Naive thymus-derived CD4-positive, alpha-beta T cell (primary cell): ENCODE measurements around the gene PLA2G3. TPM values are rescaled to one million over a fixed set of nuclear protein-coding genes. Genes with fewer than 3 reads are reported as not detected.

ENCODE experiments used
- ATAC-seq: fragments of 150-1000 bp; cut with Tn5 transposase; 2 replicates; pipeline ENCODE4 v1.10.0; 2021; ENCODE audit warnings: mild to moderate bottlenecking, moderate library complexity
- CTCF ChIA-PET: fragments of 350-600 bp; sonication (Branson Sonifier 250); formaldehyde crosslinking; loops from one replicate; lab custom pipeline; 2021; ENCODE audit warnings: antibody characterized with exemption; lab: Charles Lee
- POLR2A ChIA-PET: fragments of 350-600 bp; sonication (Branson Sonifier 250); formaldehyde crosslinking; loops from one replicate; lab custom pipeline; 2021; ENCODE audit warnings: antibody characterized with exemption, inconsistent platforms; lab: Charles Lee
- DNase-seq, 9 donors: peaks; one replicate each; pipeline versions ENCODE4 v3.0.0 to v3.0.0-alpha.2; 2020 to 2022; ENCODE audit warnings: mixed read lengths in 1 of 9
- H3K27ac ChIP-seq: one replicate; pipeline ENCODE4 v1.7.0; 2013; ENCODE audit warnings: mild to moderate bottlenecking, low read depth, low read length, moderate library complexity
- H3K27me3 ChIP-seq, 2 donors: one replicate each; pipeline ENCODE4 v1.7.0; 2013; ENCODE audit warnings: low read length in 2 of 2, mild to moderate bottlenecking in 2 of 2, moderate library complexity in 2 of 2; ENCODE audit not compliant: control insufficient read depth in 2 of 2, insufficient read depth in 2 of 2
- H3K36me3 ChIP-seq, 3 experiments: 1 replicate in 2 of 3; 2 replicates in 1 of 3; pipeline ENCODE4 v1.7.0; 2013; ENCODE audit warnings: low read length in 3 of 3, mild to moderate bottlenecking in 3 of 3, moderate library complexity in 1 of 3; ENCODE audit not compliant: insufficient read depth in 3 of 3, control insufficient read depth in 2 of 3
- H3K4me1 ChIP-seq, 2 donors: one replicate each; pipeline ENCODE4 v1.7.0; 2013; ENCODE audit warnings: low read length in 2 of 2, mild to moderate bottlenecking in 2 of 2, moderate library complexity in 1 of 2; ENCODE audit not compliant: control insufficient read depth in 2 of 2, insufficient read depth in 2 of 2
- H3K4me3 ChIP-seq: 2 replicates; pipeline ENCODE4 v1.7.0; 2013; ENCODE audit warnings: mild to moderate bottlenecking, low read length
- H3K9me3 ChIP-seq, 3 experiments: 1 replicate in 2 of 3; 2 replicates in 1 of 3; pipeline ENCODE4 v1.7.0; 2013; ENCODE audit warnings: low read length in 3 of 3; ENCODE audit not compliant: control insufficient read depth in 2 of 3
- H3K27ac Mint-ChIP-seq, 9 donors: one replicate each; pipeline ENCODE4 v1.8.0; 2020 to 2022; ENCODE audit warnings: mixed read lengths in 9 of 9, mild to moderate bottlenecking in 8 of 9, moderate library complexity in 5 of 9, inconsistent platforms in 2 of 9
- H3K27me3 Mint-ChIP-seq, 5 donors: one replicate each; pipeline ENCODE4 v1.8.0; 2021 to 2022; ENCODE audit warnings: mixed read lengths in 5 of 5, mild to moderate bottlenecking in 1 of 5
- H3K36me3 Mint-ChIP-seq, 5 donors: one replicate each; pipeline ENCODE4 v1.8.0; 2020 to 2022; ENCODE audit warnings: mixed read lengths in 5 of 5, mild to moderate bottlenecking in 3 of 5, inconsistent platforms in 1 of 5
- H3K4me1 Mint-ChIP-seq, 7 donors: one replicate each; pipeline ENCODE4 v1.8.0; 2020 to 2022; ENCODE audit warnings: mixed read lengths in 7 of 7, mild to moderate bottlenecking in 3 of 7, inconsistent platforms in 1 of 7
- H3K4me3 Mint-ChIP-seq, 10 donors: one replicate each; pipeline ENCODE4 v1.8.0; 2020 to 2022; ENCODE audit warnings: mild to moderate bottlenecking in 10 of 10, mixed read lengths in 10 of 10, moderate library complexity in 6 of 10, inconsistent platforms in 2 of 10
- H3K9me3 Mint-ChIP-seq, 11 donors: one replicate each; pipeline ENCODE4 v1.8.0; 2020 to 2022; ENCODE audit warnings: mixed read lengths in 11 of 11, mild to moderate bottlenecking in 4 of 11, inconsistent platforms in 1 of 11, moderate library complexity in 1 of 11
- intact Hi-C, 2 donors: fragments of 100-400 bp; cut with micrococcal nuclease; formaldehyde crosslinking; loops; one replicate each; pipeline ENCODE4 v1.15.1; 2023
- polyA plus RNA-seq, 2 donors: library from polyadenylated mRNA; unstranded; fragments of 300-500 nt; fragmentation: Illumina TruSeq; gene quantifications; one replicate each; pipeline ENCODE4 v1.2.3, GENCODE V29; 2021
- total RNA-seq, 6 experiments: library from RNA in 5 of 6; stranded (reverse) in 5 of 6; gene quantifications; 1 replicate in 5 of 6; 2 replicates in 1 of 6; pipeline ENCODE4 v1.2.3 and lab custom pipeline; 2021 to 2026

PLA2G3 gene
- total and polyA plus RNA-seq, 7 experiments from 2014 or later: not detected

GRCh38 chr22:31162015-31162765 lies 21.9 kb upstream of the PLA2G3 start:
- H3K27ac ChIP-seq: peak overlapping the region; percentile 12
- H3K4me1 Mint-ChIP-seq: peaks cover 30 to 54% (median 45%) of the 10 kb centered on the region in 7 donors
- CTCF ChIA-PET: interaction anchor here (0.7 kb wide), 1 partner anchor 901 kb away, joined by 3 read pairs; no protein-coding TSS in a partner anchor

GRCh38 chr22:31161386-31161785 lies 21.1 kb upstream of the PLA2G3 start:
- ChIA-PET CTCF (interaction anchor here (0.7 to 1.0 kb wide), 2 partner anchors 30 to 901 kb away, joined by 3 read pairs; no protein-coding TSS in a partner anchor), POLR2A (interaction anchor here (1.2 kb wide), 3 partner anchors 78 to 129 kb away, joined by 3 to 7 read pairs (median 3); no protein-coding TSS in a partner anchor)
- H3K27me3 Mint-ChIP-seq: peaks cover 0 to 13% (median 0%) of the 10 kb centered on the region in 5 donors
- H3K27me3 ChIP-seq: no peaks in the 10 kb centered on the region
- H3K36me3 Mint-ChIP-seq: peaks cover 0 to 10% (median 3%) of the 10 kb centered on the region in 5 donors
- peaks cover 0 to 19% (median 0%) of the 10 kb centered on the region in 3 experiments for H3K36me3 ChIP-seq
- H3K4me1 ChIP-seq: peaks cover 12 to 17% of the 10 kb centered on the region in 2 donors
- peaks cover 29 to 48% (median 40%) of the 10 kb centered on the region in 7 donors for H3K4me1 Mint-ChIP-seq
- peak overlapping the region; percentile 87 to 100 (median 99) for H3K4me3 Mint-ChIP-seq
- DNase-seq: no peak
- H3K9me3 Mint-ChIP-seq: peaks cover 0 to 3% (median 0%) of the 10 kb centered on the region in 11 donors
- peak overlapping the region; percentile 76 for H3K4me3 ChIP-seq
- intact Hi-C loops: loop anchor here (2.0 to 5.0 kb wide), 7 partner anchors 51 to 591 kb away; partner anchors contain the start of genes LIMK2 (in 2 of the 2), DEPDC5 (in 1 of the 2), MORC2 (in 1 of the 2) and PIK3IP1 (in 1 of the 2)
- peak overlapping the region in 7 of 9 donors; percentile 91 to 100 (median 97) for H3K27ac Mint-ChIP-seq
- peak overlapping the region; percentile 74 for H3K27ac ChIP-seq
- ATAC-seq: no peak
- no peaks in the 10 kb centered on the region for H3K9me3 ChIP-seq

More at GRCh38 chr22:31162015-31162765, 21.9 kb upstream of the PLA2G3 start:
- Mint-ChIP-seq H3K27me3 (peaks cover 0 to 13% (median 0%) of the 10 kb centered on the region in 5 donors), H3K4me3 (peak overlapping the region in 9 of 10 donors; percentile 50 to 100 (median 95)), H3K27ac (peak overlapping the region in 8 of 9 donors; percentile 36 to 99 (median 86)), H3K9me3 (peaks cover 0 to 3% (median 0%) of the 10 kb centered on the region in 11 donors), H3K36me3 (peaks cover 0 to 13% (median 3%) of the 10 kb centered on the region in 5 donors)
- POLR2A ChIA-PET: interaction anchor here (0.6 kb wide), 2 partner anchors 73 to 126 kb away, joined by 3 to 6 read pairs; no protein-coding TSS in a partner anchor
- peaks cover 12 to 17% of the 10 kb centered on the region in 2 donors for H3K4me1 ChIP-seq
- no peak overlapping the region for H3K4me3 ChIP-seq
- intact Hi-C loops: loop anchor here (5.0 kb wide), 4 partner anchors 55 to 590 kb away; partner anchors contain the start of genes DEPDC5 (in 1 of the 2), MORC2 (in 1 of the 2), PRR14L (in 1 of the 2) and SELENOM (in 1 of the 2)
- no peaks in the 10 kb centered on the region for H3K27me3 ChIP-seq
- H3K9me3 ChIP-seq: no peaks in the 10 kb centered on the region
- peaks cover 0 to 23% (median 0%) of the 10 kb centered on the region in 3 experiments for H3K36me3 ChIP-seq
- no peak for ATAC-seq
- DNase-seq: no peak

GRCh38 chr22:31160328-31160978 lies 20.1 kb upstream of the PLA2G3 start:
- peak overlapping the region; percentile 74 for H3K27ac ChIP-seq
- H3K9me3 ChIP-seq: no peaks in the 10 kb centered on the region
- H3K9me3 Mint-ChIP-seq: peaks cover 0 to 3% (median 0%) of the 10 kb centered on the region in 11 donors
- DNase-seq (peak in 3 of 9 donors; percentile 5 to 26 (median 9)), ATAC-seq (peak; percentile 47)
- H3K36me3 Mint-ChIP-seq: peaks cover 0 to 7% (median 3%) of the 10 kb centered on the region in 5 donors
- H3K27me3 Mint-ChIP-seq: peaks cover 0 to 13% (median 0%) of the 10 kb centered on the region in 5 donors
- H3K27me3 ChIP-seq: no peaks in the 10 kb centered on the region
- H3K36me3 ChIP-seq: peaks cover 0 to 12% (median 0%) of the 10 kb centered on the region in 3 experiments
- intact Hi-C loops: loop anchor here (1.0 to 5.0 kb wide), 11 partner anchors 52 to 592 kb away; partner anchors contain the start of genes LIMK2 (in 2 of the 2), SELENOM (in 2 of the 2), TUG1 (in 2 of the 2) and DEPDC5 (in 1 of the 2)
- peak overlapping the region; percentile 87 to 100 (median 99) for H3K4me3 Mint-ChIP-seq
- peaks cover 12 to 17% of the 10 kb centered on the region in 2 donors for H3K4me1 ChIP-seq
- H3K4me3 ChIP-seq: peak overlapping the region; percentile 76
- peaks cover 25 to 42% (median 35%) of the 10 kb centered on the region in 7 donors for H3K4me1 Mint-ChIP-seq
- peak overlapping the region; percentile 91 to 100 (median 97) for H3K27ac Mint-ChIP-seq
- CTCF ChIA-PET: interaction anchor here (1.0 to 1.2 kb wide), 3 partner anchors 31 to 71 kb away, joined by 3 to 5 read pairs (median 3); no protein-coding TSS in a partner anchor
- POLR2A ChIA-PET: interaction anchor here (0.5 to 2.5 kb wide), 8 partner anchors 51 to 1120 kb away, joined by 3 to 8 read pairs (median 5); partner anchors contain the start of genes LIMK2, MORC2, PIK3IP1 and TUG1

GRCh38 chr22:31155422-31155821 lies 15.1 kb upstream of the PLA2G3 start:
- Histone ChIP-seq H3K4me3 (no peak overlapping the region), H3K27me3 (no peaks in the 10 kb centered on the region), H3K36me3 (no peaks in the 10 kb centered on the region), H3K9me3 (no peaks in the 10 kb centered on the region), H3K4me1 (peaks cover 0 to under 1% of the 10 kb centered on the region in 2 donors), H3K27ac (no peak overlapping the region)
- ChIA-PET POLR2A (no interaction called here), CTCF (no interaction called here)
- Mint-ChIP-seq H3K27ac (no peak overlapping the region), H3K4me1 (peaks cover 4 to 7% (median 6%) of the 10 kb centered on the region in 7 donors), H3K27me3 (peaks cover 0 to 21% (median 0%) of the 10 kb centered on the region in 5 donors), H3K36me3 (peaks cover 0 to 2% (median 0%) of the 10 kb centered on the region in 5 donors), H3K4me3 (no peak overlapping the region), H3K9me3 (peaks cover 0 to 3% (median 0%) of the 10 kb centered on the region in 11 donors)
- no peak for DNase-seq
- no peak for ATAC-seq
- intact Hi-C loops: no loop called here

GRCh38 chr22:31154975-31155374 lies 14.7 kb upstream of the PLA2G3 start:
- H3K27ac Mint-ChIP-seq: no peak overlapping the region
- CTCF ChIA-PET: no interaction called here

More at GRCh38 chr22:31154975-31155374, 14.7 kb upstream of the PLA2G3 start:
- no peaks in the 10 kb centered on the region for H3K4me1 ChIP-seq
- H3K27ac ChIP-seq: no peak overlapping the region
- Mint-ChIP-seq H3K36me3 (peaks cover 0 to under 1% (median 0%) of the 10 kb centered on the region in 5 donors), H3K4me1 (peaks cover 1 to 7% (median 5%) of the 10 kb centered on the region in 7 donors), H3K4me3 (no peak overlapping the region), H3K27me3 (peaks cover 0 to 22% (median 0%) of the 10 kb centered on the region in 5 donors), H3K9me3 (peaks cover 0 to 3% (median 0%) of the 10 kb centered on the region in 11 donors)
- H3K27me3 ChIP-seq: no peaks in the 10 kb centered on the region
- intact Hi-C loops: no loop called here
- H3K36me3 ChIP-seq: no peaks in the 10 kb centered on the region
- DNase-seq (no peak), ATAC-seq (no peak)
- POLR2A ChIA-PET: interaction anchor here (0.6 kb wide), 1 partner anchor 178 kb away, joined by 3 read pairs; no protein-coding TSS in a partner anchor
- H3K9me3 ChIP-seq: no peaks in the 10 kb centered on the region
- no peak overlapping the region for H3K4me3 ChIP-seq
